Neural cell (in vitro differentiated cells): ENCODE results near the gene VWA5B1. TPM values are rescaled to one million over a fixed set of nuclear protein-coding genes. Genes with fewer than 3 reads are reported as not detected.

ENCODE experiments used
- H2AFZ ChIP-seq: fragments of 200-600, 300-800 bp; sonication (generic), shearing (Covaris generic); 2 replicates; pipeline ENCODE4 v1.6.0; 2014; ENCODE audit warnings: low read depth, mild to moderate bottlenecking, antibody characterized with exemption, low read length, moderate library complexity
- H3F3A ChIP-seq: fragments of 200-600 bp; shearing (Covaris generic); 2 replicates; pipeline ENCODE4 v1.6.1; 2016; ENCODE audit warnings: mild to moderate bottlenecking, moderate library complexity, mixed read lengths, antibody characterized with exemption, low read length; ENCODE audit not compliant: insufficient read depth, poor library complexity, severe bottlenecking
- H3K27ac ChIP-seq: fragments of 200-600, 300-800 bp; sonication (generic), shearing (Covaris generic); 2 replicates; pipeline ENCODE4 v1.5.1; 2014; ENCODE audit warnings: mild to moderate bottlenecking, low read length, moderate library complexity
- H3K27me3 ChIP-seq: fragments of 300-800, 200-600 bp; sonication (generic), shearing (Covaris generic); 2 replicates; pipeline ENCODE4 v1.6.0; 2014; ENCODE audit warnings: mild to moderate bottlenecking, low read depth, low read length, moderate library complexity; ENCODE audit not compliant: insufficient read depth
- H3K36me3 ChIP-seq: fragments of 300-800, 200-600 bp; sonication (generic), shearing (Covaris generic); 2 replicates; pipeline ENCODE4 v1.5.1; 2014; ENCODE audit warnings: mild to moderate bottlenecking, antibody characterized with exemption, low read length, moderate library complexity; ENCODE audit not compliant: insufficient read depth
- H3K4me2 ChIP-seq: fragments of 300-800, 200-600 bp; sonication (generic), shearing (Covaris generic); 2 replicates; pipeline ENCODE4 v1.6.0; 2014; ENCODE audit warnings: mild to moderate bottlenecking, low read length
- H3K4me3 ChIP-seq: fragments of 300-800, 200-600 bp; sonication (generic), shearing (Covaris generic); 2 replicates; pipeline ENCODE4 v1.5.1; 2014; ENCODE audit warnings: mild to moderate bottlenecking, low read length, moderate library complexity
- H3K79me2 ChIP-seq: fragments of 200-600 bp; shearing (Covaris generic); replicated peaks from 2 replicates; pipeline ENCODE4 v1.6.0; 2014; ENCODE audit warnings: mild to moderate bottlenecking, low read length, moderate library complexity; ENCODE audit not compliant: insufficient read depth
- H3K9ac ChIP-seq: fragments of 300-800, 200-600 bp; sonication (generic), shearing (Covaris generic); 2 replicates; pipeline ENCODE4 v1.6.1; 2016; ENCODE audit warnings: mild to moderate bottlenecking, low read length, mixed read lengths
- H3K9me2 ChIP-seq: fragments of 200-600 bp; shearing (Covaris generic); 2 replicates; pipeline ENCODE4 v1.6.1; 2016; ENCODE audit warnings: mild to moderate bottlenecking, low read length, mixed read lengths; ENCODE audit not compliant: insufficient read depth
- H3K9me3 ChIP-seq: fragments of 200-600, 300-800 bp; sonication (generic), shearing (Covaris generic); 2 replicates; pipeline ENCODE4 v1.6.1; 2016; ENCODE audit warnings: mild to moderate bottlenecking, mixed run types, low read length, moderate library complexity, mixed read lengths
- H4K20me1 ChIP-seq: fragments of 200-600 bp; shearing (Covaris generic); 2 replicates; pipeline ENCODE4 v1.6.1; 2016; ENCODE audit warnings: mild to moderate bottlenecking, mixed run types; ENCODE audit not compliant: insufficient read depth
- CTCF ChIP-seq: fragments of 450-650 bp; IDR thresholded peaks from 2 replicates; pipeline ENCODE4 v1.5.1; 2014; ENCODE audit warnings: antibody characterized with exemption, mild to moderate bottlenecking, moderate library complexity; ENCODE audit not compliant: poor library complexity, severe bottlenecking
- EP300 ChIP-seq: fragments of 450-650 bp; conservative IDR thresholded peaks from 2 replicates; pipeline ENCODE4 v1.6.1; 2014; ENCODE audit warnings: antibody characterized with exemption, mild to moderate bottlenecking, moderate library complexity; ENCODE audit not compliant: poor library complexity, severe bottlenecking
- EZH2 ChIP-seq: fragments of 200-600, 300-800 bp; shearing (Covaris generic), sonication (generic); IDR thresholded peaks from 2 replicates; pipeline ENCODE4 v1.6.1; 2014; ENCODE audit warnings: antibody characterized with exemption, low read length, borderline replicate concordance, mild to moderate bottlenecking; ENCODE audit not compliant: insufficient read depth, poor library complexity, severe bottlenecking
- MXI1 ChIP-seq: fragments of 450-650 bp; conservative IDR thresholded peaks from 2 replicates; pipeline ENCODE4 v1.6.1; 2014; ENCODE audit warnings: antibody characterized with exemption, mild to moderate bottlenecking; ENCODE audit not compliant: poor library complexity, severe bottlenecking
- POLR2AphosphoS5 ChIP-seq: IDR thresholded peaks from 2 replicates; pipeline ENCODE4 v1.6.1; 2012
- RAD21 ChIP-seq: fragments of 450-650 bp; conservative IDR thresholded peaks from 2 replicates; pipeline ENCODE4 v1.6.1; 2014; ENCODE audit warnings: antibody characterized with exemption, mild to moderate bottlenecking, moderate library complexity
- REST ChIP-seq: IDR thresholded peaks from 2 replicates; pipeline ENCODE4 v1.6.1; 2012; ENCODE audit warnings: borderline replicate concordance
- SMC3 ChIP-seq: fragments of 450-650 bp; conservative IDR thresholded peaks from 2 replicates; pipeline ENCODE4 v1.6.1; 2014; ENCODE audit warnings: antibody characterized with exemption, mild to moderate bottlenecking, moderate library complexity; ENCODE audit not compliant: poor library complexity
- TAF1 ChIP-seq: IDR thresholded peaks from 2 replicates; pipeline ENCODE4 v1.6.1; 2012; ENCODE audit warnings: low read depth
- polyA plus RNA-seq: library from polyadenylated mRNA; depleted of rRNA; stranded (reverse); fragments of >200 nt; gene quantifications from 2 replicates; pipeline ENCODE4 v1.2.3, GENCODE V29; 2014

The VWA5B1 gene
- polyA plus RNA-seq, 1 donor from 2014 or later: 0.27 TPM

GRCh38 chr1:20278692-20279130, 12.0 kb upstream of the VWA5B1 start:
- Histone ChIP-seq H3K79me2 (no peaks in the 10 kb centered on the region), H3K9me3 (no peaks in the 10 kb centered on the region), H2AFZ (no peak overlapping the region), H3K9me2 (no peaks in the 10 kb centered on the region), H3K27ac (no peak overlapping the region), H3K36me3 (no peaks in the 10 kb centered on the region), H3K4me2 (no peak overlapping the region), H4K20me1 (no peaks in the 10 kb centered on the region), H3K4me3 (no peak overlapping the region), H3F3A (no peaks in the 10 kb centered on the region), H3K27me3 (no peaks in the 10 kb centered on the region), H3K9ac (no peak overlapping the region)
- TF ChIP-seq MXI1 (no peak), RAD21 (no peak), EZH2 (no peak), CTCF (no peak), REST (no peak), POLR2AphosphoS5 (no peak), EP300 (no peak), TAF1 (no peak), SMC3 (no peak)

GRCh38 chr1:20279509-20279908, 11.2 kb upstream of the VWA5B1 start:
- H3K79me2 ChIP-seq: no peaks in the 10 kb centered on the region
- H3F3A ChIP-seq: no peaks in the 10 kb centered on the region
- no peaks in the 10 kb centered on the region for H3K36me3 ChIP-seq
- H3K27ac ChIP-seq: no peak overlapping the region
- TF ChIP-seq REST: no peak
- TF ChIP-seq SMC3: no peak
- TF ChIP-seq CTCF: no peak
- no peak for TF ChIP-seq EP300
- no peak for TF ChIP-seq POLR2AphosphoS5
- no peak for TF ChIP-seq MXI1
- TF ChIP-seq RAD21: no peak
- no peaks in the 10 kb centered on the region for H3K9me2 ChIP-seq
- no peaks in the 10 kb centered on the region for H4K20me1 ChIP-seq
- H3K4me3 ChIP-seq: no peak overlapping the region
- H3K4me2 ChIP-seq: no peak overlapping the region
- no peak overlapping the region for H3K9ac ChIP-seq
- H3K27me3 ChIP-seq: no peaks in the 10 kb centered on the region
- H2AFZ ChIP-seq: no peak overlapping the region
- no peaks in the 10 kb centered on the region for H3K9me3 ChIP-seq
